ENCODE measurements around the gene NUDCD3.

- TF ChIP-seq CTCF (IDR thresholded peaks at IDR 0.05; ENCODE audit: poor library complexity) (no peak), EZH2 (IDR thresholded peaks at IDR 0.05; ENCODE audit: borderline replicate concordance) (no peak), EZH2phosphoT487 (IDR thresholded peaks at IDR 0.05; ENCODE audit: low read depth, severe bottlenecking, unreplicated experiment) (no peak)
Observed at GRCh38 chr7:44538798-44539668, 48.6 kb upstream of the NUDCD3 start.
